Upper lobe of left lung (tissue), 4 donors: ENCODE measurements around the gene WDR31.

Source experiments
- POLR2A ChIP-seq, 4 donors: fragments of 450-650 bp; IDR thresholded peaks; one replicate each; pipeline ENCODE4 v1.5.1; 2016 to 2017; ENCODE audit warnings: antibody characterized with exemption in 4 of 4, mild to moderate bottlenecking in 2 of 4
- POLR2AphosphoS5 ChIP-seq, 2 donors: sonication (generic); formaldehyde crosslinking; IDR thresholded peaks; one replicate each; pipeline ENCODE4 v1.5.1; 2017; ENCODE audit warnings: antibody characterized with exemption in 2 of 2
- TF ChIP-seq, protein P1 (sequence below), 6 experiments: fragments of 450-650 bp in 4 of 6; fragments of 200-600 bp in 2 of 6; sonication (generic) in 2 of 6; IDR thresholded peaks; one replicate each; pipeline ENCODE4 v1.5.1; 2016 to 2019; ENCODE audit warnings: antibody characterized with exemption in 6 of 6

DNA sequence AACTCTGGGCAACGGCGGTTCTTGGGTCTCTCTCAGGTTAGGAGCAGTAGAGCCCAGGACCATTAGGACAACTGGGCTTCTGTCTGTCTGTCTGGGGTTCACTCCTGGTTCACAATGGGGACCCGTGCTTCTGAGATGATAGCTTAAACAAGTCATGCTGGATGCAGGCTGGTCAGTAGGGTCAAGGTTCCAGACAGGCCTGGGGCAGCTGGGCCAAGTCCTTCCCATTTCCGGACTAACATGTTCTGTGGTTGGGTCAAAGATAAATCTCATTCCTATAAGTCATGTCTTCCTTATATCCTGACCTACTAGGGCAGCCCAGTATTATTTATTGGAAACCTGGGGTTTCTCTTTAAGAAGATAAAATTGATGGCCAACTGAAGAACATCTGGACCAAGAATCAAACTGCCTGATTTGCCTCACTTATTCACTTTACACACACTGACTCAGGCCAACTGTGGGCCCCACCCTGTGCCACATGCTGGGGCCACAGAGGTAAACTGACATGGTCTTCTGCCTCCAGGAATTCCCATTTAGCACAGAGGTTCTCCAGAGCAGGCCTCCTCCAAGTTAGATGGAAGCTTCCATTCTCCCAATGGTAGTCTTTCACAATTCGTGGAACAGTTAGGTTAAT is 28.4 kb upstream of the WDR31 start:
- TF ChIP-seq, protein P1, sequence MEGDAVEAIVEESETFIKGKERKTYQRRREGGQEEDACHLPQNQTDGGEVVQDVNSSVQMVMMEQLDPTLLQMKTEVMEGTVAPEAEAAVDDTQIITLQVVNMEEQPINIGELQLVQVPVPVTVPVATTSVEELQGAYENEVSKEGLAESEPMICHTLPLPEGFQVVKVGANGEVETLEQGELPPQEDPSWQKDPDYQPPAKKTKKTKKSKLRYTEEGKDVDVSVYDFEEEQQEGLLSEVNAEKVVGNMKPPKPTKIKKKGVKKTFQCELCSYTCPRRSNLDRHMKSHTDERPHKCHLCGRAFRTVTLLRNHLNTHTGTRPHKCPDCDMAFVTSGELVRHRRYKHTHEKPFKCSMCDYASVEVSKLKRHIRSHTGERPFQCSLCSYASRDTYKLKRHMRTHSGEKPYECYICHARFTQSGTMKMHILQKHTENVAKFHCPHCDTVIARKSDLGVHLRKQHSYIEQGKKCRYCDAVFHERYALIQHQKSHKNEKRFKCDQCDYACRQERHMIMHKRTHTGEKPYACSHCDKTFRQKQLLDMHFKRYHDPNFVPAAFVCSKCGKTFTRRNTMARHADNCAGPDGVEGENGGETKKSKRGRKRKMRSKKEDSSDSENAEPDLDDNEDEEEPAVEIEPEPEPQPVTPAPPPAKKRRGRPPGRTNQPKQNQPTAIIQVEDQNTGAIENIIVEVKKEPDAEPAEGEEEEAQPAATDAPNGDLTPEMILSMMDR (IDR thresholded peaks at IDR 0.05): no peak
- no peak for TF ChIP-seq POLR2A (IDR thresholded peaks at IDR 0.05)
- TF ChIP-seq POLR2AphosphoS5 (IDR thresholded peaks at IDR 0.05): no peak
